Activated T-helper 1 cell treated with anti-CD3 and anti-CD28 coated beads, Interleukin-12 subunit alpha, Interleukin-12 subunit beta, Interleukin-2, Interleukin-4 antibody, amounts not matched to agents 30 ng/mL and 10 ng/mL and 1 ng/mL, durations not matched to agents 14 hours and 24 hours and 36 hours (primary cell): Measurements from ENCODE around the gene ECT2. TPM values are rescaled to one million over a fixed set of nuclear protein-coding genes. Genes with fewer than 3 reads are reported as not detected.
"Not testable (repeated sequence)": the region's sequence is repeated elsewhere in the genome, so short reads cannot be mapped to it uniquely, and the experiment has no call there.

ENCODE experiments used
- DNase-seq: peaks from one replicate; pipeline ENCODE4 v3.0.0; 2021; ENCODE audit warnings: low spot score
- H3K27ac Mint-ChIP-seq: one replicate; pipeline ENCODE4 v1.8.0; 2021; ENCODE audit warnings: mild to moderate bottlenecking, mixed read lengths
- H3K27me3 Mint-ChIP-seq: one replicate; pipeline ENCODE4 v1.8.0; 2022; ENCODE audit warnings: mild to moderate bottlenecking, moderate library complexity, mixed read lengths; ENCODE audit not compliant: insufficient read depth
- H3K36me3 Mint-ChIP-seq: one replicate; pipeline ENCODE4 v1.8.0; 2021; ENCODE audit warnings: low read depth, mixed read lengths
- H3K4me1 Mint-ChIP-seq: one replicate; pipeline ENCODE4 v1.8.0; 2021; ENCODE audit warnings: low read depth, mixed read lengths
- H3K4me3 Mint-ChIP-seq: one replicate; pipeline ENCODE4 v1.8.0; 2021; ENCODE audit warnings: mild to moderate bottlenecking, moderate library complexity, mixed read lengths
- H3K9me3 Mint-ChIP-seq: one replicate; pipeline ENCODE4 v1.8.0; 2021; ENCODE audit warnings: mixed read lengths
- intact Hi-C: fragments of 100-400 bp; cut with micrococcal nuclease; formaldehyde crosslinking; loops from one replicate; pipeline ENCODE4 v1.15.1; 2024
- total RNA-seq: library from RNA; stranded (reverse); gene quantifications from 2 replicates; pipeline ENCODE4 v1.2.3, GENCODE V29; 2022

ECT2 gene
- total RNA-seq, 1 donor from 2014 or later, result 34.5 TPM

DNA sequence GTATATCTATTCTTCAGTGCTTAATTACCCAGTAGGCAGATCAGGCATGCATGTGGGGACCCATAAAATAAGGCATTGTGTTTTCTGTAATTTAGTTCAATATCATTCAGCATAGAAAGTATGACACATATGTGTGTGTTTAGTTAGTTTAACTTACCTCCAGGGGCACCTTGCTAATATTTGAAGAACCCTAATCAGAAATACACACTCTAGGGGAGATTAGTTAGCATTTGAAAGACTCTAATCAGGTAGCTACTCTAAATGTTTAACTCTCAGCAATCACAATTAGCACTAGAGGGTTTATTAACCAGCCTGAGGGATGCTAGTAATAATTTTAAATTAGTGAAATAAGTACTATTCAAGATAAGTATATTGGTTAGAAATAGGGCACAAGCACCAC, 104.5 kb downstream of the ECT2 start:
- Mint-ChIP-seq H3K27ac (no peak overlapping the region), H3K4me1 (no peaks in the 10 kb centered on the region), H3K9me3 (no peaks in the 10 kb centered on the region), H3K36me3 (no peaks in the 10 kb centered on the region), H3K4me3 (no peak overlapping the region), H3K27me3 (peaks cover 4% of the 10 kb centered on the region)
- DNase-seq, result no peak
- intact Hi-C loops, result no loop called here

DNA sequence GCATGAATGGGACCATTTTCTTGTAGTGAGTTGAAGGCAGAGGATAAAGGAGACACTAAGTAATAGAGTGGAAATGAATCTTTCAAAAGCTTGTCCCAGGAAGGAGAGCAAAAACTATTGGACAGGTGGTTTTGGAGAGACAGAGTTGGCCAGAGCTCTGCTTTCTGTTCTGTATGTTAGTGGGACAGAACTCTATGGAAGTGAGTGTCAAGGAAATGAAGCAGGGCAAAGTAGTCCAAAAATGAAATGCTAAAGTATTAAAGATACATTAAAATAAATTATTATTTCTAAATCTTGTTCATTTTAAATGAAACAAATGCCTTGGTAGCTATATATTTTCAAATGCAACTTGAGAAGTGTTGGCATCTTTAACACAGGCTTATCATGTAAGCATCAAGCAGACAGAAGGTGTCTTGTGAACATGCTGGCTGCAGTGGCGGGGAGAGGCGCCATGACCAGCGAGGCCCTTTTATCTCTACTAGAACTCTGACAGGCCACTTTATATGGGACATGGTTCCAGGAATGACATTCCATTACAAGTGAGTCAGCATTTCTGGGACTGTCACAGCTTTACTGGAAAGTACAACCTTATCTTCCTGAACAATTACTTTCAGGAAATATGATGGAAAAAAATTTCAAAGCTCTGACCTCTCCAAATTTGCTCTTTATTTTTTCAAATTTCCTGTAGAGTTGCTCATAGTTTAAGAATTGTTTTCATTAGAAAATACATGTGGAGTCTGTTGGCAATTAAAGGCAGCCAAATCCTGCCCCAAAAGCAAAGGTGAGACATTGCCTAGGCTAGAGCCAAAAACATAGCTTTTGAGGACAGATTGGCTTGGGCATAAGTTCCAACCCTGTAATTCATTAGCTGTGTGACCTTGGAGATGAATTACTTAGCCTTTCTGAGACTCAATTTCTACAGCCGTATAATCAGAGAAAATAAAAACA, 106.5 kb downstream of the ECT2 start:
- Mint-ChIP-seq H3K27ac (no peak overlapping the region), H3K27me3 (peaks cover 4% of the 10 kb centered on the region), H3K36me3 (no peaks in the 10 kb centered on the region), H3K4me1 (no peaks in the 10 kb centered on the region), H3K9me3 (no peaks in the 10 kb centered on the region), H3K4me3 (no peak overlapping the region)
- intact Hi-C loops, result no loop called here
- no peak for DNase-seq

DNA sequence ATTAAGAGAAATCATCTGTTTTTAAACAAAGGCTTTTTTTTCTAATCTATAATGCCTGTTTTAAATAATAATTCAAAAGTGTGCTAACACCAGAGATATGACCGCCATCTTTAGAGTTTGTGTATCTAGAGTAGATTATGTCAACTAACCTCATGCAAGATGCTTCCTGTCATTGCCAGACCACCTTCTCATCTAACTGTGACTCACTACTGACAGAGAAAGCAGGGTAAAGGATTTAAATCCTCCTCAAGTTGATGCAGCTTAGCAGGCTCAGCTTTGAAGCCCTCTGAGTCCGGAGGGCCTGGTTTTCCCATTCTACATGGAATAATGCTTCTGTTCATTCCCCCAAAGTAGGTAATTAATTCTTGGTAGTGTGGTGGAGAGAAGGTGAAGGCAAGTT, 108.5 kb downstream of the ECT2 start:
- DNase-seq, result no peak
- no peak overlapping the region for H3K4me3 Mint-ChIP-seq
- no peaks in the 10 kb centered on the region for H3K9me3 Mint-ChIP-seq
- H3K27ac Mint-ChIP-seq, result no peak overlapping the region
- H3K36me3 Mint-ChIP-seq, result no peaks in the 10 kb centered on the region
- H3K4me1 Mint-ChIP-seq, result no peaks in the 10 kb centered on the region
- intact Hi-C loops, result no loop called here
- peaks cover 4% of the 10 kb centered on the region for H3K27me3 Mint-ChIP-seq

DNA sequence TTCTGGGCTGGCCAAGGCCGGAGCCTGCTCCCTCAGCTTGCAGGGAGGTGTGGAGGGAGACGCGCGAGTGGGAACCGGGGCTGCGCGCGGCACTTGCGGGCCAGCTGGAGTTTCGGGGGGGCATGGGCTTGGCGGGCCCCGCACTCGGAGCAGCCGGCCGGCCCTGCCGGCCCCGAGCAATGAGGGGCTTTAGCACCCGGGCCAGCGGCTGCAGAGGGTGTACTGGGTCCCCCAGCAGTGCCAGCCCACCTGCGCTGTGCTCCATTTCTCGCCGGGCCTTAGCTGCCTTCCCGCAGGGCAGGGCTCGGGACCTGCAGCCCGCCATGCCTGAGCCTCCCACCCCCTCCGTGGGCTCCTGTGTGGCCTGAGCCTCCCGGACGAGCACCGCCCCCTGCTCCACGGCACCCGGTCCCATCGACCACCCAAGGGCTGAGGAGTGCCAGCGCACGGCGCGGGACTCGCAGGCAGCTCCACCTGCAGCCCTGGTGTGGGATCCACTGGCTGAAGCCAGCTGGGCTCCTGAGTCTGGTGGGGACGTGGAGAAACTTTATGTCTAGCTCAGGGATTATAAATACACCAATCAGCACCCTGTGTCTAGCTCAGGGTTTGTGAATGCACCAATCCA, 116.3 kb downstream of the ECT2 start:
- H3K9me3 Mint-ChIP-seq, H3K36me3 Mint-ChIP-seq, H3K4me1 Mint-ChIP-seq, H3K4me3 Mint-ChIP-seq, H3K27ac Mint-ChIP-seq, DNase-seq, intact Hi-C loops, H3K27me3 Mint-ChIP-seq: not testable (repeated sequence)

DNA sequence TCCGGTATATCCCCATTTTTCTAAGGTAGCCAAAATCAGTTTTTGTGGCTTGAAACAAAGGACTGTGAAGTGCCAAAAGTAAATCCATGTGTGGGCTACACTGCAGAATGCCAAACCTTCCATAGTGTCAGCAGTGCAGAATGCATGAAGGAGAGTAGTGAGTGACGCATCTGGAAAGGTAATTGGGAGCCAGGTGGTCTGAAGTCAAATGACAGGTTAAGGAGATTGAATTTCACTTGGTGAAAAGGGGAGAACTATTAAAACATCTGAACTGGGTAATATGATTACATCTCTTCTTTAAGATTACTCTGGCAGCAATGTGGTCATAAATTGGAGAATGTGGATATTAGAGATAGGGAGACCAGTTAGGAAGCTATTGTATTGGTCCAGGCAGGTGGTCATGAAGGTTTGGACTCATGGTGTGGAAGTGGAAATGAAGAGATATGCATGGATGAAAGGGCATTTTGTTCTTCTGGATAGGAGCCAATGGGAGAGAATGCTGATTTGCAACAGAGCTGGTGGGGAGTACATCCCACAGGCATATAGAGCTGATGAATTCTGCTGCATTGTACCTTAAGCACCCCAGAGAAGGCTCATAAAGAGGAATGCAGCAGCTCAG, 118.2 kb downstream of the ECT2 start:
- intact Hi-C loops, result no loop called here
- peaks cover 4% of the 10 kb centered on the region for H3K27me3 Mint-ChIP-seq
- no peak overlapping the region for H3K27ac Mint-ChIP-seq
- H3K4me1 Mint-ChIP-seq, result no peaks in the 10 kb centered on the region
- no peaks in the 10 kb centered on the region for H3K36me3 Mint-ChIP-seq
- H3K9me3 Mint-ChIP-seq, result no peaks in the 10 kb centered on the region
- DNase-seq, result no peak
- no peak overlapping the region for H3K4me3 Mint-ChIP-seq

DNA sequence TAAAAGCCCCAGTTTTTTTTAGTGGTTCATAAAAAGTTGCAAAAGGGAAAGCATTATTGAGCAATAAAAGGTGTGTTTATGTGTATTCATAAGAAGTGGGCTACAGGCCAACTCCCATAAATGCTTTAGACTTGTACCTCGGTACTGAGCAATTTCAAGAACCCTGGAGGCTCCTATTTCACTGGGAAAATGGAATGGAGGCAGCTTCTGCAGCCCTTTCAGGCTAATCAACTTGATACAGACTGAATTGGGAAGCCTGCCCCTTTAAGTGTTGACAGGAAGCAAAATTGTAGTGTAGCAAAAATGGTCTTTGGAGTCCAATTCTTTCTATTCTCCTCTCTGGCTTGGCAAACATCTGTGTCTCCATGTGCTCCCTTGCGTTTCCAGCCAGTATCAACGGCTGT, 118.8 kb downstream of the ECT2 start:
- H3K27me3 Mint-ChIP-seq, result peaks cover 4% of the 10 kb centered on the region
- H3K4me3 Mint-ChIP-seq, result no peak overlapping the region
- no peaks in the 10 kb centered on the region for H3K36me3 Mint-ChIP-seq
- intact Hi-C loops, result no loop called here
- no peaks in the 10 kb centered on the region for H3K4me1 Mint-ChIP-seq
- no peak for DNase-seq
- H3K9me3 Mint-ChIP-seq, result no peaks in the 10 kb centered on the region
- H3K27ac Mint-ChIP-seq, result no peak overlapping the region

DNA sequence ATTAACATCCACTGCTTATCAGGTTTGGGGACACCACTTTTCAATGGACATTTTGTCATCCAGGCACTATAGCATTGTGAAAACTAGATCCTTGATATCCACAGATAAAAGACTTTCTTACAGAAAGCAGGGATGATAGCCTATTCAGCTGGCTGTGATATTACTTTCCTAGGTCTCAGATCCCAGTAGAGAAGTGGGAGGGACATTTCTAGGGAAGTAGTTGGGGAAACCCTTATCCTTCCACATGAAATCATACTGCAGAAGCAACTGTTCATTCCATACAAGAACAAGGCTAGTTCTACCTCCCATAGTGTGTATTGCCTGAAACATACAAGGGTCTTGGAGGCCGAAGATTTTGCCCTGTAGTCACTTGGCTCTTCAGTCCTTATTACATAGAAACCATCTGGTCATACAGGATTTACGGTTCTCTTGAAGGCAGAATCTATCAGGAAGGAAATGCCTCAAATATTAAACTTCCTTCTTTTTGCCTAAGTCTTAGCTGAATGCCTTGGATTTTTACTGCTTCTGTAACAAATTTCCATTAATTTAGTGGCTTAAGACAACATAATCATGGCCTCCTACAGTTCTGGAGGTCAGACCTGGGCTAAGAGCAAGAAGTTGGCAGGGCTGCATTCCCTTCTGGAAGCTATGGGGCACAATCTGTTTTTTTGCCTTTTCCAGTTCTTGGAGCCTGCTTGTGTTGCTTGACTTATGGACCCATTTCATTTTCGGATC, 119.4 kb downstream of the ECT2 start:
- Mint-ChIP-seq H3K4me1 (no peaks in the 10 kb centered on the region), H3K9me3 (no peaks in the 10 kb centered on the region), H3K27me3 (peaks cover 7% of the 10 kb centered on the region), H3K36me3 (no peaks in the 10 kb centered on the region), H3K4me3 (no peak overlapping the region), H3K27ac (no peak overlapping the region)
- intact Hi-C loops, result no loop called here
- no peak for DNase-seq

Other genes with a start within 250 kb of the ECT2 start
- gene TNFSF10, start 227.3 kb upstream of the ECT2 start, total RNA-seq, result 119 and 123 TPM in 2 replicates
- 7.4 and 8.8 TPM in 2 replicates for gene NCEH1, start 39.7 kb upstream of the ECT2 start, total RNA-seq